ENCODE data around the gene PIK3R1.

The PIK3R1 gene

DNA sequence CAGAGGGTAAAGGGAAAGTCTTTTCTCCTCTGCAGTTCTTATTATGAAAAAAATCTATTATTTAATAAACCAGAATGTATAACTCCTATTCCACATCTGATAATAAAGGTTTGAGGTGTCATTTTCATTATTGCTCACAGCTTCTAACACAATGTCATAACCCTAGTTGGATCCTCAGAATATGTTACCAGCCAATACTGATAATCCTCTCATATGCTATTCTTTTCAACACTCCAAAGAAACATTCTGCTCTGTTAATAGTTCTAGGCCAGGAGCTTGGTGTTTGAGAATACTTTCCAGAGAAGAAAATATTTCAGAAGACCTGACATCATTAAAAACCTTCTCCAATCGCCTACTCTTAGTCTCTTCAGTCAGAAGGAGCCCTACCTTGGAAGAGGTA is 127.1 kb downstream of the PIK3R1 start:
- Histone ChIP-seq H3K36me3 (replicated peaks) (no peaks in the 10 kb centered on the region), H3K27me3 (replicated peaks) (no peaks in the 10 kb centered on the region), H3K27ac (no peak overlapping the region), H3K4me3 (ENCODE audit: low read depth, low read length) (no peak overlapping the region)
- TF ChIP-seq, protein P1, sequence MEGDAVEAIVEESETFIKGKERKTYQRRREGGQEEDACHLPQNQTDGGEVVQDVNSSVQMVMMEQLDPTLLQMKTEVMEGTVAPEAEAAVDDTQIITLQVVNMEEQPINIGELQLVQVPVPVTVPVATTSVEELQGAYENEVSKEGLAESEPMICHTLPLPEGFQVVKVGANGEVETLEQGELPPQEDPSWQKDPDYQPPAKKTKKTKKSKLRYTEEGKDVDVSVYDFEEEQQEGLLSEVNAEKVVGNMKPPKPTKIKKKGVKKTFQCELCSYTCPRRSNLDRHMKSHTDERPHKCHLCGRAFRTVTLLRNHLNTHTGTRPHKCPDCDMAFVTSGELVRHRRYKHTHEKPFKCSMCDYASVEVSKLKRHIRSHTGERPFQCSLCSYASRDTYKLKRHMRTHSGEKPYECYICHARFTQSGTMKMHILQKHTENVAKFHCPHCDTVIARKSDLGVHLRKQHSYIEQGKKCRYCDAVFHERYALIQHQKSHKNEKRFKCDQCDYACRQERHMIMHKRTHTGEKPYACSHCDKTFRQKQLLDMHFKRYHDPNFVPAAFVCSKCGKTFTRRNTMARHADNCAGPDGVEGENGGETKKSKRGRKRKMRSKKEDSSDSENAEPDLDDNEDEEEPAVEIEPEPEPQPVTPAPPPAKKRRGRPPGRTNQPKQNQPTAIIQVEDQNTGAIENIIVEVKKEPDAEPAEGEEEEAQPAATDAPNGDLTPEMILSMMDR (IDR thresholded peaks at IDR 0.05; ENCODE audit: low read depth, low read length, missing control alignments): no peak
- in situ Hi-C loops (cut with HindIII; ENCODE audit: low pct_ligation_motif_present, low sequenced_read_pairs): no loop called here
- DNase-seq: no peak

DNA sequence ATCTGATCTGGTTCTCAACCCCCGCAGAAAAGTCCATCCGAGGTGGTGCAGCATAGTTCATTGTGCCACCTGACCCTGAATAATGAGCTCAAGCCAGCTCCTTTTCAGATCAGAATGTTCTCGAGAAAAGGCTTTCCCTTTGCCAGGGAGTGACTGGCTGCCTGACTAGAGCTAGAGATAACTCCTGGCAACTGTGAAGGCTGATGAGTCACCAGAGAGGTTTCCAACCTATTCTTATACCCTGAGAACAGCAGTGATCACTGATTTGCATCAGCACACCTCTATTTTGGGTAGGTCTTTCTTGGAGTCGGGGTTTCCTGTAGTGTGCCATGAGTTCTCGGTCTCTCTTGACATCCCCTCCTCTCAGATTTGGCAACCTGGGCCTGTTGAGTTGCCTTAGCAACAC is 127.9 kb downstream of the PIK3R1 start:
- Histone ChIP-seq H3K27me3 (replicated peaks) (no peaks in the 10 kb centered on the region), H3K4me3 (ENCODE audit: low read depth, low read length) (no peak overlapping the region), H3K36me3 (replicated peaks) (no peaks in the 10 kb centered on the region), H3K27ac (peak overlapping the region; percentile 73)
- in situ Hi-C loops (cut with HindIII; ENCODE audit: low pct_ligation_motif_present, low sequenced_read_pairs): no loop called here
- TF ChIP-seq, protein P1 (IDR thresholded peaks at IDR 0.05; ENCODE audit: low read depth, low read length, missing control alignments): no peak
- DNase-seq: peak; percentile 91

DNA sequence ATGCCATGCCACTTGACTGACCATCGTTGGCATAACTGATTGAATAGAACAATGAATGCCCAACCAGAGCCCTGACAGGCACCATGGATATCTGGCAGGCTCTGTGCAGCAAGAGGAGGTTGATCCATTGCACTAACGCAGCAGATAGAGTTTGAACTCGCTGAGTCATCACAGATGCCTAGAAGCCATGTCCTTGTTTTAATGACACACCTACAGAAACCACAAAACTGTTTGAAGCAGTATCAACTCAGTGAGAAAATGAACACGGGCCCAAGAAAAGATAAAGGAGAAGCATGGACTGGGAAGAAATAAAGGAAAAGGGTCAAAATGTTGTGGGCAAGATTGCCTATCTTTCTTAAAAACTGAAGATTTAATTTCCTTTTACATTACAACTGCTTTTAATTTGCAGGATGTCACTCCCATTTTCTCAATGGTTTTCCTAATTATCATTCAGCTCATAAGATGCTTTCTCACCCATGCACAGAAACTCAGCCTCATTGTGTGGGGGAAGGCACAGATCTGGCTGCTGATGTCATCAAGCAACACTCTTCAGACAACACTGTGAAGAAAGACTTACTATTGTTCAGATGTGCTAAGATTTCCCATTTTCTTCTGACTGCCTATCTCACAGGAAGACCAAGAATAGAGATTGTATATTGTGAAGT is 129.0 kb downstream of the PIK3R1 start:
- peak overlapping the region; percentile 73 for H3K27ac ChIP-seq
- TF ChIP-seq, protein P1 (IDR thresholded peaks at IDR 0.05; ENCODE audit: low read depth, low read length, missing control alignments): no peak
- in situ Hi-C loops (cut with HindIII; ENCODE audit: low pct_ligation_motif_present, low sequenced_read_pairs): no loop called here

DNA sequence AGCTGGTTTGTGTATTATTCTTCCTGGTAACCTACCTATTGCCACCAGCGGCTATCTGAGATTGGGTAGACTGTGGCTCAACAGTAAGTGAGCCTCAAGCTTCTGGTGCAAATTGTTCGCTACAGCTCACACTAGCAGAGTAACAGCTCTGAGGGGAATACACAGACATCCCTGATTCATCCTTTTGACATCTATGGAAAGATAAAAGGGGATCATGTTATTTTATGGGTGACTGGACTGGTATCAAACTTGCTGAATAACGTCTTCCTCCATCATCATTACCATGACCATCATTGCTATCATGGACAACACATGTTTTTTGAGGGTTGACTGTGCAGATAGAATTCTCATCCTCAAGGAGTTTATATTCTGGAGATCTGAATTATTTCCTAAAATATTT is 129.6 kb downstream of the PIK3R1 start:
- TF ChIP-seq, protein P1 (IDR thresholded peaks at IDR 0.05; ENCODE audit: low read depth, low read length, missing control alignments): no peak
- in situ Hi-C loops (cut with HindIII; ENCODE audit: low pct_ligation_motif_present, low sequenced_read_pairs): no loop called here
- Histone ChIP-seq H3K36me3 (replicated peaks) (no peaks in the 10 kb centered on the region), H3K27ac (peak overlapping the region; percentile 73), H3K27me3 (replicated peaks) (no peaks in the 10 kb centered on the region), H3K4me3 (ENCODE audit: low read depth, low read length) (no peak overlapping the region)
- DNase-seq: peak; percentile 48

More for the DNA sequence above, 129.0 kb downstream of the PIK3R1 start:
- H3K36me3 ChIP-seq (replicated peaks): no peaks in the 10 kb centered on the region
- DNase-seq: peak; percentile 56
- no peak overlapping the region for H3K4me3 ChIP-seq (ENCODE audit: low read depth, low read length)
- no peaks in the 10 kb centered on the region for H3K27me3 ChIP-seq (replicated peaks)

DNA sequence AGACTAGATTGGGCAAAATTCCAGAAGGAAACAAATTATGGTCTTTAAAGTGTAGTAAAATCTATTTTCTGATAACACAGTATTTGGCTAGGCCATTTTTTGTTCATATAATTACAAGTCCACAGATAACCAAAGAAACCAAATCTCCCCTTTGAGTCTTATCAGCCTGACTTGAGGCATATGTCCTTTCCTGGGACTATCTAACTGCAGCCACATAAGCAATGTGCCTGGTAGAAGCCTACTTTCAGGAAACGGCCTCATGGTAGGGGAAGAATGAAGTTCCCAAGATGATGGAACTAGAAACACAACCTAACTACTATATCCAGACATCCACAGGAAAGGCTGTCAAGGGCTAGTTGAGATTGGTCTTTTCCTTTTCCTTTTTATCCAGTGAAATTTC is 130.0 kb downstream of the PIK3R1 start:
- TF ChIP-seq, protein P1 (IDR thresholded peaks at IDR 0.05; ENCODE audit: low read depth, low read length, missing control alignments): no peak
- in situ Hi-C loops (cut with HindIII; ENCODE audit: low pct_ligation_motif_present, low sequenced_read_pairs): no loop called here
- Histone ChIP-seq H3K27me3 (replicated peaks) (no peaks in the 10 kb centered on the region), H3K36me3 (replicated peaks) (no peaks in the 10 kb centered on the region), H3K4me3 (ENCODE audit: low read depth, low read length) (no peak overlapping the region), H3K27ac (peak overlapping the region; percentile 73)
- DNase-seq: no peak

DNA sequence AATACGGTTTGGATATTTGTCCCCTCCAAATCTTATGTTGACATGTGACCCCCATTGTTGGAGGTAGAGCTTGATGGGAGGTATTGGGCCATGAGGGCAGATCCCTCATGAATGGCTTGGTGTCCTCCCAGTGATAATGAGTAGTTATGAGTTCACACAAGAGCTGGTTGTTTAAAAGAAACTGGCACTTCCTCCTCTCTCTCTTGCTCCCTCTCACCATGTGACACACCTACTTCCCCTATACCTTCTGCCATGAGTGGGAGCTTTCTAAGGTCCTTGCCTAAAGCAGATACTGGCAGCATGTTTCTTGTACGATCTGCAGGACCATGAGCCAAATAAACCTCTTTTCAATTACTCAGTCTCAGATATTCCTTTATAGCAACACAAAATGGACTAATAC is 132.0 kb downstream of the PIK3R1 start:
- in situ Hi-C loops (cut with HindIII; ENCODE audit: low pct_ligation_motif_present, low sequenced_read_pairs): no loop called here
- TF ChIP-seq, protein P1 (IDR thresholded peaks at IDR 0.05; ENCODE audit: low read depth, low read length, missing control alignments): no peak
- H3K27ac ChIP-seq: no peak overlapping the region
- no peaks in the 10 kb centered on the region for H3K27me3 ChIP-seq (replicated peaks)
- no peak for DNase-seq
- no peaks in the 10 kb centered on the region for H3K36me3 ChIP-seq (replicated peaks)
- H3K4me3 ChIP-seq (ENCODE audit: low read depth, low read length): no peak overlapping the region

Measured in brain microvascular endothelial cell (primary cell).